GM06990 (cell line): ENCODE measurements around the gene FERD3L.

Experiments
- DNase-seq: peaks from one replicate; pipeline ENCODE4 v3.0.0-alpha.2; 2011; ENCODE audit not compliant: insufficient read length; ENCODE audit errors: extremely low read depth
- H3K27me3 ChIP-seq: replicated peaks from 2 replicates; pipeline ENCODE4 v1.6.0; 2011; ENCODE audit warnings: low read length; ENCODE audit not compliant: control insufficient read depth, insufficient read depth
- H3K36me3 ChIP-seq: 2 replicates; pipeline ENCODE4 v1.5.1; 2011; ENCODE audit warnings: low read length; ENCODE audit not compliant: control insufficient read depth, insufficient read depth
- H3K4me3 ChIP-seq: replicated peaks from 2 replicates; pipeline ENCODE4 v1.5.1; 2011; ENCODE audit warnings: low read depth, mild to moderate bottlenecking, control low read depth, low read length
- TF ChIP-seq, protein P1 (sequence below): IDR thresholded peaks from 2 replicates; pipeline ENCODE4 v1.5.1; 2011; ENCODE audit warnings: low read length, control low read depth, mild to moderate bottlenecking, inconsistent platforms; ENCODE audit not compliant: insufficient read depth, poor library complexity, severe bottlenecking

The FERD3L gene

DNA sequence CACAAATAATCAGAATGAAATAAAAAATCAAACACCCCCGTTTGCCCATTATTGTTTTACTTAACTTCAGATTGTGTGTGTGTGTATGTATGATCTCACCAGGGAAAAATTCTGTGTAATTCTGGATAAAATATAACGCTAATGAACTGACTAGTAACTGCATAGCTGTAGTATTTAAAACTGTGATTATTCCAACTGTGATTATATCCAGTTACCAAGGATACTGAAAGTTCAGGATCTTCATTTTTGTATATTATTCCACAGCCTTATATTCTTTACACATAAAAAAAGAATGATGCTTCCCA is 30.7 kb downstream of the FERD3L start:
- Histone ChIP-seq H3K4me3 (no peak overlapping the region), H3K36me3 (no peaks in the 10 kb centered on the region), H3K27me3 (no peaks in the 10 kb centered on the region; the same call in none of the 2 replicates)
- TF ChIP-seq, protein P1, sequence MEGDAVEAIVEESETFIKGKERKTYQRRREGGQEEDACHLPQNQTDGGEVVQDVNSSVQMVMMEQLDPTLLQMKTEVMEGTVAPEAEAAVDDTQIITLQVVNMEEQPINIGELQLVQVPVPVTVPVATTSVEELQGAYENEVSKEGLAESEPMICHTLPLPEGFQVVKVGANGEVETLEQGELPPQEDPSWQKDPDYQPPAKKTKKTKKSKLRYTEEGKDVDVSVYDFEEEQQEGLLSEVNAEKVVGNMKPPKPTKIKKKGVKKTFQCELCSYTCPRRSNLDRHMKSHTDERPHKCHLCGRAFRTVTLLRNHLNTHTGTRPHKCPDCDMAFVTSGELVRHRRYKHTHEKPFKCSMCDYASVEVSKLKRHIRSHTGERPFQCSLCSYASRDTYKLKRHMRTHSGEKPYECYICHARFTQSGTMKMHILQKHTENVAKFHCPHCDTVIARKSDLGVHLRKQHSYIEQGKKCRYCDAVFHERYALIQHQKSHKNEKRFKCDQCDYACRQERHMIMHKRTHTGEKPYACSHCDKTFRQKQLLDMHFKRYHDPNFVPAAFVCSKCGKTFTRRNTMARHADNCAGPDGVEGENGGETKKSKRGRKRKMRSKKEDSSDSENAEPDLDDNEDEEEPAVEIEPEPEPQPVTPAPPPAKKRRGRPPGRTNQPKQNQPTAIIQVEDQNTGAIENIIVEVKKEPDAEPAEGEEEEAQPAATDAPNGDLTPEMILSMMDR, result no peak
- no peak for DNase-seq

DNA sequence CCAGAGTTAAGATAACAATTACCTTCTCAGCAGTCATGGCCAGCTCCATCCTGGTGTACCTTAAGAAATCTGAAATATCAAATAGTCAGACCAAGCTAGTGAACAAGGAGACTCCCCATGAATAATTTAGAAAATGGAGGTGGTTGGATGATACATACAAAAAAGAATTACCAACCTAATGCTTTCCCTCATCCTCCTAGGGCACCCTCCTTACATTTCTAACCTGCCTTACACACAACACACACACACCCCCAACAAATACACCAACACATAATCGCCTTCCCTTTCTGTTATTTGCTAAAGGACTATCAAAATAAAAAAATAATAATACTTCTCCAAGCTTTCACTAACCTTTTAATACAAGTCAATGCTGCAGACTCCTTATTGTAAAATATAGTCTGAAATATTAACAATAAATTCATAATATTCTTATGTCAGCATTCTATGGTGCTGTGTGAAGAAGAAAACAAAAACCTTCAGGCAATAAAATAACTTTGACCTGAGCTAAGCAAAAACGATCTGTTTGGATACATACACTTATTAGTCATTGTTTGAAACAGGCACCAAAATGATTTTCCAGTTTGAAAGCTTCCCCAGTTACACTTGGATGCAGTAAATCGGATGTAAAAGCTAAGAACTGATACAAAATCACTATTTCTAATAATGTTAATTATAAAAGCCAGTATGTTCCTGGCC is 31.2 kb downstream of the FERD3L start:
- Histone ChIP-seq H3K4me3 (no peak overlapping the region), H3K36me3 (no peaks in the 10 kb centered on the region), H3K27me3 (no peaks in the 10 kb centered on the region; the same call in none of the 2 replicates)
- TF ChIP-seq, protein P1, result no peak
- no peak for DNase-seq

DNA sequence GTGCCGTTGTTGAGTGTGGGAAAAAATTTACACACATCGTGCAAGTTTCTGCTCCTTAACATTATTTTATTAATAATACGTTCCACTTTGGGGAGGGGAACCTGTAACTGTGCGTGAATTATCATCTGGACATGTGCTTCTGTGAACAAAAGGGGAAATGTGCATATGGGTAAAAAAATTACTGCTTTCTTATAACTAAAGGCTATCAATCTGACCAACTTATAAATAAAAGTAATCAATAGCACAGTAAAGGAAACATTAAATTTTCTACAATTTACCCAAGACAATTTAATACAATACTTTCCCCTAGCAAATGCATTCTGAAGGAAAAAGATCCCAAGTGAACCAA is 32.2 kb downstream of the FERD3L start:
- TF ChIP-seq, protein P1, result no peak
- Histone ChIP-seq H3K36me3 (no peaks in the 10 kb centered on the region), H3K4me3 (no peak overlapping the region), H3K27me3 (no peaks in the 10 kb centered on the region; the same call in none of the 2 replicates)
- DNase-seq, result no peak

DNA sequence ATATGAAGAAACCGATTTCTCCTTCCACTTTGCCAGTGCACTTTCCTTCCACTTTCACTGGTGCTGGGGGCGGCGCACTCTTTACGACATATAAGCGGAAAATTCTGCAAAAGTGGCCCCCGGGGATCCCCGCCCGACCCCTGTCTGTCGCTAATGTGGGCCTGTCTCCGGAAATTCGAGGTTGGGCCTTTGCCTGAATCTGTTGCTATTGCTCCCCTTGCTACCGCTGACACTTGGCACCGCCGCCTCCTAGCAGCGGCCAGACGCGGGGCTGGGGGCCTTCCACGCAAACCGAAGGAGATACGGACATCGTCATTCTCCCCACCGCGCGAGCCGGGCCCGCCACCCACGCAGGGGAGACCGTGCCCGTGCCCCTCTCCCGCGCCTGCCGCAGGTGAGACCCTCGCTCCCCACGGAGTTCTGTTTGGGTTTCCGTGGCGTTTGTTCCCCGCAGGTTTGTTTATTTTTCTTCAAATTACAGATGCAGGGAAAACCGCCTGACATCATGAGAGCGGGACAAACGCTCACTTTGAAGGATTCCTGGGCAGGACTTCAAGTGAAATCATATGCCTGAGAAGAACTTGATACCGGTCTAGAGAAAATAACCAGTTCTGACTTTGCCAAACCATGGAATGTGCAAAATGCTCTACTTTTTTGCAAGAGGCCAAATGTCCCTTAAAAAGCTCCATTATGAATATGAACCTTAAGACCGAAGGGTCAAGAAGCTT is 32.8 kb downstream of the FERD3L start:
- no peaks in the 10 kb centered on the region; the same call in none of the 2 replicates for H3K27me3 ChIP-seq
- no peak for DNase-seq
- TF ChIP-seq, protein P1, result no peak
- no peaks in the 10 kb centered on the region for H3K36me3 ChIP-seq
- H3K4me3 ChIP-seq, result no peak overlapping the region

DNA sequence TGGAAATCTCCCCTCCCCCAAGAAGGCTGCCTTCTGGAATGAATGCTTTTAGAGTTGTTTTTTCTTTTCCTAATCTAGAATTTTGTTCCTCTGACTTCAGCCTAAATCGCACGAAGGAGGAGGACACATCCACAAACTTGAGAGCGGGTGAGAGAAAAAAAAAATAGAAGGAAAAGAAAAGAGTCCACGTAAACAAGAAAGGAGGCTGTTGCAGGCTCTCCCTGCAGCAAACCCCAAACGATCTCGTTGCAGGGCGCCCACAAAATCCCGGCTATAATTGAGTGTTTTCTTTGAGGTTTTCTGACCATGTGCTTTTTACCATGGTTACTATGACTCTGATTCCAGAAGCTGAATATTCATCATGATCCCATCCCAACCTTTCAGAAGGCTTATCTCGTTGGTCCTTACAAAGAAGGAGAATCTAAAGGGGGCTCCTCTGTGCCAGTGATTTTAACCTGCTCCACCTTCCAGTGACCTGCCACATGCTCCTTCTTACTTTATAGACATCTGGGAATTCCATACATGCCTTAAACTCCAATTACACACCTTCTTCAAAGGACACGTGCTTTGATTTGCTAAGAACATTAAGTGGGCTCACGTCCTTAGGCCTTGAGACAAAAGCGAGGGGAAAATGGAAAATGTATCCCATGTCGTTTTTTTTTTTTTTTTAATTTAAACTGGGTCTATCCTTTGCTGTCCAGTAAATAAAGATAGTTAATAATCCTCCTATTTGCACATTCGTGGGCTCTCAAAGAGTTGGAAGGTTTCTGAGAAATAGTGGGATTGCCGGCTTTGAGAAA is 33.5 kb downstream of the FERD3L start:
- Histone ChIP-seq H3K36me3 (no peaks in the 10 kb centered on the region), H3K27me3 (peaks cover 1% of the 10 kb centered on the region), H3K4me3 (no peak overlapping the region)
- no peak for DNase-seq
- TF ChIP-seq, protein P1, result no peak
